Measurements from ENCODE around the gene IL12RB2. TPM values are rescaled to one million over a fixed set of nuclear protein-coding genes. Genes with fewer than 3 reads are reported as not detected.

The IL12RB2 gene
- total and polyA plus RNA-seq, 2 experiments from 2014 or later, result 0.06 TPM; not detected in 1

DNA sequence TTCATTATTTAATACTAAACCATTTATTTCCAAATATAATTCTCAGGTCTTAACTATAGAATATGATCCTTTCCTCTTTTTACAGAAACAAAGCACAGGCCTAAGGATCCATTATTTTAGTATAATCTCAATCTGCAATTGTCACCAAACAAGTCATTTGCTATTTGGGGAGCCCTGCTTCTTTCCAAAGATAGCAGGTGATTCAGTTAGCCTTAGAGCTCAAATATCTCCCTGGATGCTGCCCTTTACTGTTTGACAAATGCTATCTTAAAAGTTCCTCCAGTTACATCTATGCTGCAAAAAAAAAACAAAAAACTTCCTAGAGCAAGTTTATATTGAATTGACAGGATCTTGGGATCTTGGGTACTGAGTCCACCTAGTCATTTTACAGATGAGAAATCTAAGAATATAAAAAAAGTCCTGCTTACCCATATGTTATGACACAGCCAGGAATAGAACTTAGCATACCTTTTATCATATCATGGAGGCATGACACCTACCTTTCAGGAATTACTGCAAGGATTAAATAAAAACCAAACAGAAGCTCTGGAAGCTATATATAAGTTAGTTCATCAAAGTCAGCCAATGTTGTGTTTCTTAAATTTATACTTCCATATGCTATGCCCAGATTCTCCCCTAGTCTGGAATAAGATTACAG is 113.3 kb downstream of the IL12RB2 start:
- no peaks in the 10 kb centered on the region for H3K9me3 ChIP-seq (ENCODE audit: low read depth)
- in situ Hi-C loops (cut with MboI), result no loop called here
- DNase-seq, result no peak
- no peaks in the 10 kb centered on the region for H3K27me3 ChIP-seq (replicated peaks; ENCODE audit: insufficient read depth)
- peaks cover 92% of the 10 kb centered on the region for H3K36me3 ChIP-seq (ENCODE audit: low read depth)
- H3K4me3 ChIP-seq, result no peak overlapping the region
- H3K4me1 ChIP-seq (ENCODE audit: insufficient read depth), result no peaks in the 10 kb centered on the region
- no peak overlapping the region for H2AFZ ChIP-seq
- peaks cover 9% of the 10 kb centered on the region; the same call in 1 of the 2 replicates for H4K20me1 ChIP-seq (ENCODE audit: insufficient read depth)
- no peak overlapping the region for H3K4me2 ChIP-seq (ENCODE audit: unreplicated experiment)
- TF ChIP-seq EZH2phosphoT487 (IDR thresholded peaks at IDR 0.05; ENCODE audit: insufficient read depth, low read depth) (no peak), EZH2 (IDR thresholded peaks at IDR 0.05; ENCODE audit: insufficient read depth, poor library complexity, severe bottlenecking) (no peak)
- no peaks in the 10 kb centered on the region for H3K9me2 ChIP-seq (ENCODE audit: insufficient read depth)
- H3F3A ChIP-seq (ENCODE audit: insufficient read depth), result peaks cover 20% of the 10 kb centered on the region
- peaks cover 100% of the 10 kb centered on the region for H3K79me2 ChIP-seq (ENCODE audit: insufficient read depth)
- no peak overlapping the region for H3K27ac ChIP-seq
- H3K9ac ChIP-seq, result no peak overlapping the region

DNA sequence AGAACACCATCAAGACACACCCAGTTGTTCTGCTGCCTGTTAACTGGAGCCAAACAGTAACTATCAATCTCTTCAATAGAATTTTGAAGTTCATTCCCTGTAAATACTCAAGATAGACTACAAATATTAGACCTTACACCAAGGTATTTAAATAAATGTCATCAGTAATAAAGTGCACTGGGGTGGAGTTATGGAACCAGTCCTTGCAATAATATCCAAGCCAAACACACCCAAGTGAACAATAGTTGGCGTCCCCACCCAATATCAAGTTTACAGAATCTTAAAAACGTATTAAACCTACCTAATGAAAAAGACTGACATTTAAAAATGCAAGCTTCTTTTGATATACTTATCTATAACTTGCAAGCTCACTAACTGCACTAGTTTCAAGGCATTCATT is 119.8 kb downstream of the IL12RB2 start:
- Histone ChIP-seq H3K36me3 (ENCODE audit: low read depth) (peaks cover 35% of the 10 kb centered on the region), H3K79me2 (ENCODE audit: insufficient read depth) (peaks cover 77% of the 10 kb centered on the region), H4K20me1 (ENCODE audit: insufficient read depth) (peaks cover 31% of the 10 kb centered on the region), H3K9ac (peak overlapping the region; percentile 89), H3K9me2 (ENCODE audit: insufficient read depth) (no peaks in the 10 kb centered on the region), H3K4me1 (ENCODE audit: insufficient read depth) (peaks cover 20% of the 10 kb centered on the region; the same call in 1 of the 2 replicates), H3K4me3 (peak overlapping the region; percentile 96), H3K27ac (no peak overlapping the region), H3K27me3 (replicated peaks; ENCODE audit: insufficient read depth) (no peaks in the 10 kb centered on the region), H2AFZ (no peak overlapping the region), H3F3A (ENCODE audit: insufficient read depth) (no peaks in the 10 kb centered on the region; the same call in 1 of the 2 replicates), H3K9me3 (ENCODE audit: low read depth) (no peaks in the 10 kb centered on the region), H3K4me2 (ENCODE audit: unreplicated experiment) (peak overlapping the region; percentile 78)
- no peak for TF ChIP-seq EZH2phosphoT487 (IDR thresholded peaks at IDR 0.05; ENCODE audit: insufficient read depth, low read depth)
- TF ChIP-seq EZH2 (IDR thresholded peaks at IDR 0.05; ENCODE audit: insufficient read depth, poor library complexity, severe bottlenecking), result no peak
- DNase-seq, result peak; percentile 8
- in situ Hi-C loops (cut with MboI), result no loop called here
- 2 to 4% methylated on average over 2 of the region's 2 CpGs for WGBS, 2 experiments (ENCODE audit: low coverage in 1 of 2, low lambda C conversion rate in 2 of 2, missing lambda C conversion rate in 2 of 2)

DNA sequence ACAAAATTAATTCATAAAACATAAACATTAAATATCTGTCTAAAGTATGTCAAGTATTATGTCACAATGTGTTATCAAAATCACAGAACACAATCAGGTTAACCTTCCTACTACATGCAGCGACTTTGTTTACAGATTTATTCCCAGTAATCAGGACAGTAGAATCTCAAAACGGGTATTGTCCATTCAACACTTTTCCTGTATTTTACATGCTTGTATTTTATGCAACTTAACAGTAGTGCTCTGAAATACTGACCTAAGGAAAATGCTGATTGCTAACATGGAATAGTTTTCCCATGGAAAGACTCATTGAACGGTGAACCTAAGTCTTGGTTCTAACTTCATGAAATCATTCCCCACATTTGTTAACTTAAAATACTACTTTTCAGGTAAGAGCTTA is 120.3 kb downstream of the IL12RB2 start:
- Histone ChIP-seq H3F3A (ENCODE audit: insufficient read depth) (no peaks in the 10 kb centered on the region; the same call in 1 of the 2 replicates), H3K27me3 (replicated peaks; ENCODE audit: insufficient read depth) (no peaks in the 10 kb centered on the region), H3K4me3 (peak overlapping the region; percentile 96), H3K9ac (peak overlapping the region; percentile 89), H3K36me3 (ENCODE audit: low read depth) (peaks cover 33% of the 10 kb centered on the region), H3K9me3 (ENCODE audit: low read depth) (no peaks in the 10 kb centered on the region), H3K27ac (no peak overlapping the region), H3K4me1 (ENCODE audit: insufficient read depth) (peaks cover 20% of the 10 kb centered on the region; the same call in 1 of the 2 replicates), H3K79me2 (ENCODE audit: insufficient read depth) (peaks cover 73% of the 10 kb centered on the region), H4K20me1 (ENCODE audit: insufficient read depth) (peaks cover 31% of the 10 kb centered on the region), H2AFZ (no peak overlapping the region), H3K9me2 (ENCODE audit: insufficient read depth) (no peaks in the 10 kb centered on the region), H3K4me2 (ENCODE audit: unreplicated experiment) (peak overlapping the region; percentile 78)
- in situ Hi-C loops (cut with MboI), result no loop called here
- 18% methylated on average over 3 of the region's 3 CpGs for WGBS, 2 experiments (ENCODE audit: low coverage in 1 of 2, low lambda C conversion rate in 2 of 2, missing lambda C conversion rate in 2 of 2)
- TF ChIP-seq EZH2phosphoT487 (IDR thresholded peaks at IDR 0.05; ENCODE audit: insufficient read depth, low read depth) (no peak), EZH2 (IDR thresholded peaks at IDR 0.05; ENCODE audit: insufficient read depth, poor library complexity, severe bottlenecking) (no peak)
- DNase-seq, result peak; percentile 10

DNA sequence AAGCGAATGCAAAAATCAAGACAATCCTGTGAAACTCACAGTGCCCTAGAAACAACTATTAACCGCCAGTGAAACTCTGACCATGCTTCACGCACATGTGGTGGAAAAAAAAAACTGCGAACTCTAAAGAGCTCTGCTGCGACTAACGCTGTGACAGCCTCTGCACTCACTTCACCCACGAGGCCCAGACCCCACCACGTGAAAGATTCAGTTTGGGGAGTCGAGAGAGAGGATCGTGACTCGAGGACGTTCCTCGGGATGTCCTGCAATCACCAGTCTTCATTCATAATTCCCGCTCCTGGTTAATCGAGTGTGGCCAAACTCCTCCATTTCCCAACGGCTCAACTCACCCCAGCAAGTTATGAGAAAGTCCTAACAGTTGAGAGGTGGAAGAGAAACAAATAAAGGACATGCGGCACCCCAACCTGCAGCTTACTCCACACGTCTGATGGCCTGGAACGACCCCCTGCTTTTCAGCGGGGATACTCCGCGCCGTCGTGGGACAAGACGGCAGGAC is 121.4 kb downstream of the IL12RB2 start:
- Histone ChIP-seq H3K79me2 (ENCODE audit: insufficient read depth) (peaks cover 61% of the 10 kb centered on the region), H2AFZ (no peak overlapping the region), H3K9ac (peak overlapping the region; percentile 89), H3K27me3 (replicated peaks; ENCODE audit: insufficient read depth) (no peaks in the 10 kb centered on the region), H3K9me3 (ENCODE audit: low read depth) (no peaks in the 10 kb centered on the region), H3K9me2 (ENCODE audit: insufficient read depth) (no peaks in the 10 kb centered on the region), H3K4me1 (ENCODE audit: insufficient read depth) (peaks cover 20% of the 10 kb centered on the region; the same call in 1 of the 2 replicates), H3K4me2 (ENCODE audit: unreplicated experiment) (peak overlapping the region; percentile 78), H4K20me1 (ENCODE audit: insufficient read depth) (peaks cover 31% of the 10 kb centered on the region), H3F3A (ENCODE audit: insufficient read depth) (no peaks in the 10 kb centered on the region; the same call in 1 of the 2 replicates), H3K4me3 (peak overlapping the region; percentile 96), H3K27ac (peak overlapping the region; percentile 66; the same call in 1 of the 2 replicates), H3K36me3 (ENCODE audit: low read depth) (peaks cover 23% of the 10 kb centered on the region)
- no peak for TF ChIP-seq EZH2 (IDR thresholded peaks at IDR 0.05; ENCODE audit: insufficient read depth, poor library complexity, severe bottlenecking)
- TF ChIP-seq EZH2phosphoT487 (IDR thresholded peaks at IDR 0.05; ENCODE audit: insufficient read depth, low read depth), result no peak
- in situ Hi-C loops (cut with MboI), result no loop called here
- peak; percentile 58 for DNase-seq
- 0 to 1% methylated on average over 25 of the region's 25 CpGs for WGBS, 2 experiments (ENCODE audit: low coverage in 1 of 2, low lambda C conversion rate in 2 of 2, missing lambda C conversion rate in 2 of 2)
